Mesendoderm (in vitro differentiated cells): ENCODE results near the gene PDE10A.

Experiments
- DNase-seq: peaks from one replicate; pipeline ENCODE4 v3.0.0; 2013
- H2AK5ac ChIP-seq: 2 replicates; pipeline ENCODE4 v1.6.1; 2013; ENCODE audit warnings: low read length, inconsistent platforms
- H2BK120ac ChIP-seq: 2 replicates; pipeline ENCODE4 v1.6.1; 2013; ENCODE audit warnings: low read depth, mild to moderate bottlenecking, low read length, moderate library complexity, mixed read lengths
- H2BK15ac ChIP-seq: replicated peaks from 2 replicates; pipeline ENCODE4 v1.6.1; 2013; ENCODE audit warnings: low read depth, mild to moderate bottlenecking, moderate library complexity
- H2BK5ac ChIP-seq: 2 replicates; pipeline ENCODE4 v1.6.1; 2013; ENCODE audit warnings: low read length, inconsistent platforms
- H3K18ac ChIP-seq: 2 replicates; pipeline ENCODE4 v1.6.1; 2013; ENCODE audit warnings: mild to moderate bottlenecking, low read length, mixed read lengths
- H3K23ac ChIP-seq: one replicate; pipeline ENCODE4 v1.6.1; 2013; ENCODE audit warnings: low read length
- H3K27ac ChIP-seq: 2 replicates; pipeline ENCODE4 v1.5.1; 2013; ENCODE audit warnings: low read depth, mild to moderate bottlenecking, inconsistent platforms, low read length, moderate library complexity
- H3K27me3 ChIP-seq: 2 replicates; pipeline ENCODE4 v1.6.1; 2013; ENCODE audit warnings: low read length, control low read depth, mild to moderate bottlenecking, inconsistent platforms; ENCODE audit not compliant: insufficient read depth, poor library complexity
- H3K36me3 ChIP-seq: 2 replicates; pipeline ENCODE4 v1.6.1; 2013; ENCODE audit warnings: low read length, inconsistent platforms; ENCODE audit not compliant: control insufficient read depth, insufficient read depth
- H3K4ac ChIP-seq: one replicate; pipeline ENCODE4 v1.6.1; 2013; ENCODE audit warnings: low read depth, mild to moderate bottlenecking, low read length, moderate library complexity
- H3K4me1 ChIP-seq: 2 replicates; pipeline ENCODE4 v1.6.1; 2013; ENCODE audit warnings: low read depth, low read length, inconsistent platforms; ENCODE audit not compliant: control insufficient read depth
- H3K4me2 ChIP-seq: 2 replicates; pipeline ENCODE4 v1.6.1; 2013; ENCODE audit warnings: low read length
- H3K4me3 ChIP-seq: 2 replicates; pipeline ENCODE4 v1.5.1; 2013; ENCODE audit warnings: mild to moderate bottlenecking, low read length
- H3K56ac ChIP-seq: one replicate; pipeline ENCODE4 v1.6.1; 2013; ENCODE audit warnings: low read length
- H3K79me1 ChIP-seq: 2 replicates; pipeline ENCODE4 v1.6.1; 2013; ENCODE audit warnings: low read length, inconsistent platforms
- H3K79me2 ChIP-seq: 2 replicates; pipeline ENCODE4 v1.6.1; 2013; ENCODE audit warnings: mild to moderate bottlenecking, low read length; ENCODE audit not compliant: control insufficient read depth, insufficient read depth
- H3K9ac ChIP-seq: 2 replicates; pipeline ENCODE4 v1.6.1; 2013; ENCODE audit warnings: low read length, inconsistent platforms
- H4K5ac ChIP-seq: one replicate; pipeline ENCODE4 v1.6.1; 2013; ENCODE audit warnings: low read length
- H4K8ac ChIP-seq: one replicate; pipeline ENCODE4 v1.6.1; 2013; ENCODE audit warnings: low read depth, mild to moderate bottlenecking, control low read depth, low read length, moderate library complexity
- WGBS: extraction: QIAGEN DNeasy Blood & Tissue Kit; methylation state at CpG from one replicate; pipeline ENCODE4 v1.1.7; 2013; ENCODE audit warnings: low lambda C conversion rate, missing lambda C conversion rate; ENCODE audit not compliant: insufficient coverage; ENCODE audit errors: extremely low coverage; 5-methylcytosine and 5-hydroxymethylcytosine counted together

Gene PDE10A

GRCh38 chr6:165668951-165669350, 5.9 kb upstream of the PDE10A start:
- Histone ChIP-seq H3K4ac (peak overlapping the region; percentile 27), H3K27ac (no peak overlapping the region), H3K4me3 (no peak overlapping the region), H3K79me1 (no peaks in the 10 kb centered on the region), H3K79me2 (no peaks in the 10 kb centered on the region), H3K56ac (no peak overlapping the region), H4K8ac (no peak overlapping the region), H2BK15ac (no peak overlapping the region), H3K9ac (no peak overlapping the region), H3K4me2 (no peak overlapping the region), H3K23ac (peak overlapping the region; percentile 83), H3K27me3 (peaks cover 13% of the 10 kb centered on the region), H2AK5ac (no peak overlapping the region), H2BK5ac (no peak overlapping the region), H3K18ac (no peak overlapping the region), H2BK120ac (no peak overlapping the region), H3K4me1 (peaks cover 5% of the 10 kb centered on the region), H3K36me3 (no peaks in the 10 kb centered on the region), H4K5ac (no peak overlapping the region)
- DNase-seq = no peak
- WGBS = no CpG with 5 or more reads among the region's 8 CpGs

GRCh38 chr6:165665384-165665672, 2.3 kb upstream of the PDE10A start:
- H3K23ac ChIP-seq = no peak overlapping the region
- H3K18ac ChIP-seq = no peak overlapping the region
- H3K4me3 ChIP-seq = no peak overlapping the region
- H3K27ac ChIP-seq = no peak overlapping the region
- no peak overlapping the region for H3K9ac ChIP-seq
- no peak overlapping the region for H2AK5ac ChIP-seq
- no peak for DNase-seq
- no peak overlapping the region for H2BK15ac ChIP-seq
- no CpG with 5 or more reads among the region's 4 CpGs for WGBS
- H3K4me2 ChIP-seq = no peak overlapping the region
- H3K4ac ChIP-seq = no peak overlapping the region
- H3K36me3 ChIP-seq = no peaks in the 10 kb centered on the region
- H4K8ac ChIP-seq = no peak overlapping the region
- H3K79me2 ChIP-seq = no peaks in the 10 kb centered on the region
- H3K79me1 ChIP-seq = no peaks in the 10 kb centered on the region
- H3K56ac ChIP-seq = no peak overlapping the region
- no peak overlapping the region for H2BK120ac ChIP-seq
- no peak overlapping the region for H2BK5ac ChIP-seq
- H3K4me1 ChIP-seq = peaks cover 5% of the 10 kb centered on the region
- H4K5ac ChIP-seq = no peak overlapping the region
- peaks cover 18% of the 10 kb centered on the region for H3K27me3 ChIP-seq

DNA sequence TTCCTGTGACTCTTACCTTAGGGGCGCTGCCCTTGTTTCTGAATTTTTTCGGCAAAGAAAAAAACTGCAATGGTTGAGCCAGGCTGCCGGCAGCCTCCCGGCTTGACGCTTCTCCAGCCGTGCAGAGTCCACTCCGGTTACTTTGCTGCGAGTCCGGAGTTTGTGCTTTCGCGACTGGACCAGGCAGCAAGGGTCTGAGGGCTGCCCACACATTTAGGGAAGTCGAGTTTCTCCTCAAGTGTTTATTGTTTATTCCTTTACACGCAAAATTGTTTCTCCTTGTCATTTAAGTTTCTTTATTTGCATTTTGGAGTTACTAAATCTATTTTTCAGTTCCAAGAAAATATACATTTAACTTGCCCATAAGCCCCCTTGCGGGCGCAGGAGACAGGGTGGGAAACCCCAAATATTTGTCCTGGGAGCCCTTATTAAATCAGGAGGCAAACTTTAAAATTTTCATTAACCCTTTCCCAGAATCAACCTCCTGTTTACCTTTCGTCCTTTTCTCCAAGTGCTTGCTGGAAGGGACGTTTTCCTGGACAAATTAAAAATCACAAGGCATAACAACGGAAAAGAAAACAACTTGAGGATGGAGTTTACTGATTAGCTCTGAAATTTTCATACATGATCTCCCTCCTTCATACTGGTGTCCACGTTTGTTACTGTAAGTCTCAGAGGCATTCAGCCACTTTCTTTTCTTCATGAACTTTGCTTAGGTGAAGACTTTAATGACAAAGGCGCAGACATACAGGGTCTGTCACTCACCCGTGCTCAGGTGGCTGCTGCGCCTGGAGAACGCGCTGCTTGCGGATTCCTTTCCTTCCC, 1.7 kb upstream of the PDE10A start:
- H2BK5ac ChIP-seq = no peak overlapping the region
- H3K18ac ChIP-seq = no peak overlapping the region
- no peak overlapping the region for H3K4ac ChIP-seq
- no peak overlapping the region for H2AK5ac ChIP-seq
- H3K36me3 ChIP-seq = no peaks in the 10 kb centered on the region
- no CpG with 5 or more reads among the region's 25 CpGs for WGBS
- peaks cover 2% of the 10 kb centered on the region for H3K79me1 ChIP-seq
- H3K27ac ChIP-seq = no peak overlapping the region
- H3K9ac ChIP-seq = no peak overlapping the region
- no peak overlapping the region for H4K5ac ChIP-seq
- no peak overlapping the region for H2BK15ac ChIP-seq
- H3K79me2 ChIP-seq = peaks cover 2% of the 10 kb centered on the region
- DNase-seq = peak; percentile 19
- peak overlapping the region; percentile 96 for H3K4me2 ChIP-seq
- no peak overlapping the region for H3K23ac ChIP-seq
- H3K4me1 ChIP-seq = peaks cover 9% of the 10 kb centered on the region
- H3K56ac ChIP-seq = peak overlapping the region; percentile 30
- H3K27me3 ChIP-seq = peaks cover 22% of the 10 kb centered on the region
- no peak overlapping the region for H3K4me3 ChIP-seq
- no peak overlapping the region for H4K8ac ChIP-seq
- no peak overlapping the region for H2BK120ac ChIP-seq

- Histone ChIP-seq H3K9ac (peak overlapping the region; percentile 49), H4K8ac (no peak overlapping the region), H3K23ac (no peak overlapping the region), H2BK120ac (no peak overlapping the region), H3K27ac (no peak overlapping the region), H3K79me1 (peaks cover 2% of the 10 kb centered on the region), H3K4ac (no peak overlapping the region), H3K18ac (no peak overlapping the region), H4K5ac (no peak overlapping the region), H2BK5ac (no peak overlapping the region), H3K36me3 (no peaks in the 10 kb centered on the region), H3K4me1 (peaks cover 7% of the 10 kb centered on the region), H2AK5ac (no peak overlapping the region), H3K27me3 (peaks cover 24% of the 10 kb centered on the region), H3K4me3 (peak overlapping the region; percentile 30), H3K79me2 (peaks cover 2% of the 10 kb centered on the region), H3K56ac (peak overlapping the region; percentile 73), H3K4me2 (peak overlapping the region; percentile 96), H2BK15ac (no peak overlapping the region)
- peak; percentile 26 for DNase-seq
- WGBS = no CpG with 5 or more reads among the region's 48 CpGs
Observed at GRCh38 chr6:165663736-165664558, 906 bp upstream of the PDE10A start.

GRCh38 chr6:165663377-165663735, 315 bp upstream of the PDE10A start:
- Histone ChIP-seq H3K4me3 (peak overlapping the region; percentile 30), H2BK120ac (no peak overlapping the region), H2BK5ac (no peak overlapping the region), H3K36me3 (no peaks in the 10 kb centered on the region), H3K4me2 (peak overlapping the region; percentile 96), H4K8ac (no peak overlapping the region), H3K9ac (peak overlapping the region; percentile 49), H3K4ac (no peak overlapping the region), H3K18ac (no peak overlapping the region), H2AK5ac (no peak overlapping the region), H3K23ac (no peak overlapping the region), H3K27me3 (peaks cover 24% of the 10 kb centered on the region), H3K79me1 (peaks cover 6% of the 10 kb centered on the region), H3K79me2 (peaks cover 2% of the 10 kb centered on the region), H3K4me1 (peaks cover 9% of the 10 kb centered on the region), H4K5ac (no peak overlapping the region), H3K56ac (peak overlapping the region; percentile 77), H3K27ac (no peak overlapping the region), H2BK15ac (no peak overlapping the region)
- peak; percentile 63 for DNase-seq
- no CpG with 5 or more reads among the region's 22 CpGs for WGBS
